K562 (cell line): ENCODE measurements around the gene MAGEA1. TPM values are rescaled to one million over a fixed set of nuclear protein-coding genes. Genes with fewer than 3 reads are reported as not detected.

Experiments
- ATAC-seq: fragments of 200-7000 bp; cut with Tn5 transposase; 3 replicates; pipeline ENCODE4 v1.9.1; 2020; ENCODE audit warnings: moderate library complexity
- BruUV-seq: library from RNA; stranded (reverse); fragments of 400-500 nt; replicated peaks from 2 replicates; lab custom pipeline; 2021; lab: Mats Ljungman, UMichigan
- CTCF ChIA-PET: fragments of 300-600 bp; formaldehyde crosslinking; extraction: SDS; loops from one replicate; lab custom pipeline; 2021; ENCODE audit warnings: low intra/inter-chr PET ratio; lab: Yijun Ruan, JAX
- POLR2A ChIA-PET: fragments of 300-600, 350-650 bp; sonication (Branson Sonifier 250); formaldehyde crosslinking; extraction: SDS; loops from one replicate; lab custom pipeline; 2021; ENCODE audit warnings: antibody characterized with exemption, inconsistent platforms; lab: Yijun Ruan, JAX
- DNase-seq, 4 experiments: peaks; one replicate each; pipeline versions ENCODE4 v3.0.0 to v3.0.0-alpha.2; 2011 to 2018; ENCODE audit warnings: low spot score in 3 of 4, mixed read lengths in 3 of 4; ENCODE audit errors: extremely low read depth in 1 of 4
- FAIRE-seq: peaks from 2 replicates; lab custom pipeline; 2011; peaks lifted over from hg19 to GRCh38; lab: Jason Lieb, UNC
- H2AFZ ChIP-seq: 2 replicates; pipeline ENCODE4 v1.6.0; 2011; ENCODE audit warnings: low read depth, low read length, control low read depth, inconsistent platforms
- H3K27ac ChIP-seq: fragments of 200-600 bp; 3 replicates; pipeline ENCODE4 v1.8.0; 2011; ENCODE audit warnings: low read depth, mild to moderate bottlenecking, control low read depth, inconsistent platforms, low read length, moderate library complexity, mixed read lengths; ENCODE audit errors: extremely low read depth
- H3K27me3 ChIP-seq, 2 experiments: fragments of 300-600 bp in 1 of 2; 2 replicates in 1 of 2; 3 replicates in 1 of 2; pipeline versions ENCODE4 v1.6.0 to v1.8.0; 2011; ENCODE audit warnings: inconsistent platforms in 2 of 2, low read length in 2 of 2, mild to moderate bottlenecking in 1 of 2, mixed read lengths in 1 of 2, moderate library complexity in 1 of 2; ENCODE audit not compliant: control insufficient read depth in 2 of 2, insufficient read depth in 2 of 2
- H3K36me3 ChIP-seq: fragments of 300-600 bp; 3 replicates; pipeline ENCODE4 v1.8.0; 2011; ENCODE audit warnings: mild to moderate bottlenecking, low read length, inconsistent platforms; ENCODE audit not compliant: control insufficient read depth, insufficient read depth
- H3K4me1 ChIP-seq, 2 experiments: fragments of 200-600 bp in 1 of 2; replicated peaks in 1 of 2; 2 replicates in 1 of 2; 3 replicates in 1 of 2; pipeline versions ENCODE4 v1.5.1 to v1.8.0; 2011; ENCODE audit warnings: inconsistent platforms in 2 of 2, low read length in 2 of 2, mild to moderate bottlenecking in 1 of 2, mixed read lengths in 1 of 2, moderate library complexity in 1 of 2; ENCODE audit not compliant: control insufficient read depth in 2 of 2, insufficient read depth in 2 of 2
- H3K4me2 ChIP-seq: 2 replicates; pipeline ENCODE4 v1.6.1; 2011; ENCODE audit warnings: low read length, control low read depth, inconsistent platforms, mixed read lengths; ENCODE audit not compliant: insufficient read depth
- H3K4me3 ChIP-seq: fragments of 200-600 bp; sonication (generic), shearing (Covaris generic); 2 replicates; pipeline ENCODE4 v1.5.1; 2016; ENCODE audit warnings: control low read depth, inconsistent platforms
- H3K79me2 ChIP-seq: fragments of 200-600 bp; 3 replicates; pipeline ENCODE4 v1.8.0; 2011; ENCODE audit warnings: low read length, inconsistent platforms; ENCODE audit not compliant: control insufficient read depth, insufficient read depth
- H3K9ac ChIP-seq, 2 experiments: 2 replicates each; pipeline versions ENCODE4 v1.6.0 to v1.6.1; 2011; ENCODE audit warnings: low read depth in 2 of 2, low read length in 2 of 2, control low read depth in 1 of 2, inconsistent platforms in 1 of 2, mild to moderate bottlenecking in 1 of 2, mixed read lengths in 1 of 2; ENCODE audit not compliant: insufficient read depth in 1 of 2
- H3K9me1 ChIP-seq: one replicate; pipeline ENCODE4 v1.6.0; 2011; ENCODE audit warnings: inconsistent platforms, mild to moderate bottlenecking, low read length, moderate library complexity; ENCODE audit not compliant: control insufficient read depth, insufficient read depth
- H3K9me3 ChIP-seq: replicated peaks from 2 replicates; pipeline ENCODE4 v1.5.1; 2011; ENCODE audit warnings: low read depth, low read length, inconsistent platforms; ENCODE audit not compliant: control insufficient read depth, insufficient read depth
- H4K20me1 ChIP-seq: replicated peaks from 2 replicates; pipeline ENCODE4 v1.6.1; 2011; ENCODE audit warnings: low read length, inconsistent platforms, mixed read lengths; ENCODE audit not compliant: control insufficient read depth, insufficient read depth
- CBX3 ChIP-seq, 2 experiments: IDR thresholded peaks; 1 replicate in 1 of 2; 2 replicates in 1 of 2; pipeline ENCODE4 v1.6.1; 2012; ENCODE audit warnings: inconsistent platforms in 2 of 2, low read length in 2 of 2, borderline replicate concordance in 1 of 2, control low read depth in 1 of 2
- CBX8 ChIP-seq: fragments of 200-600 bp; sonication (generic); IDR thresholded peaks from 2 replicates; pipeline ENCODE4 v1.6.1; 2012; ENCODE audit warnings: borderline replicate concordance, mixed run types, low read depth, mild to moderate bottlenecking, moderate library complexity, mixed read lengths, low read length, control low read depth, inconsistent platforms; ENCODE audit not compliant: poor library complexity, severe bottlenecking; ENCODE audit errors: extremely low read depth
- HNRNPUL1 ChIP-seq: fragments of 200-400 bp; formaldehyde crosslinking; IDR thresholded peaks from 2 replicates; pipeline ENCODE4 v1.6.1; 2017; ENCODE audit warnings: low read length
- NFIC ChIP-seq: fragments of 450-650 bp; IDR thresholded peaks from 2 replicates; pipeline ENCODE4 v1.6.1; 2017; ENCODE audit warnings: mild to moderate bottlenecking, inconsistent platforms
- RNF2 ChIP-seq: sonication (generic); IDR thresholded peaks from 2 replicates; pipeline ENCODE4 v1.6.1; 2016
- TAF1 ChIP-seq: IDR thresholded peaks from 2 replicates; pipeline ENCODE4 v1.6.1; 2011; ENCODE audit warnings: mild to moderate bottlenecking, low read length, moderate library complexity; ENCODE audit not compliant: insufficient read depth, control insufficient read depth, severe bottlenecking; ENCODE audit errors: extremely low read depth
- ZNF134 ChIP-seq: fragments of 250-450 bp; sonication (Bioruptor Pico); conservative IDR thresholded peaks from 2 replicates; pipeline ENCODE4 v1.4.0; 2020
- WGBS: fragments of 100-300 bp; shearing (Covaris generic); methylation state at CpG from one replicate; pipeline ENCODE4 v1.1.6; 2016; ENCODE audit warnings: low coverage, mixed read lengths; ENCODE audit not compliant: insufficient coverage; ENCODE audit errors: missing lambda C conversion rate; 5-methylcytosine and 5-hydroxymethylcytosine counted together
- in situ Hi-C: fragments of 300-500 bp; cut with MboI; formaldehyde crosslinking; loops from 4 replicates; pipeline ENCODE4 v1.15.0; 2018; ENCODE audit warnings: inconsistent platforms, mixed read lengths
- intact Hi-C: fragments of 100-400 bp; cut with micrococcal nuclease; formaldehyde crosslinking; loops from 2 replicates; pipeline ENCODE4 v1.14.2; 2022
- polyA plus RNA-seq, 8 experiments: library from polyadenylated mRNA; depleted of rRNA in 4 of 8; stranded (reverse) in 5 of 8; unstranded in 3 of 8; fragments of >200 nt; fragmentation: Nextera tagmentation in 2 of 8; fragmentation: Illumina TruSeq in 1 of 8; extraction: Ambion mirVana in 2 of 8; extraction: Trizol in 1 of 8; gene quantifications; 2 replicates each; pipeline versions ENCODE4 v1.2.1 to v1.2.3, GENCODE V29; 2011 to 2014; ENCODE audit warnings: inconsistent platforms in 1 of 8, missing spikeins in 1 of 8
- total RNA-seq, 7 experiments: library from RNA; depleted of rRNA in 6 of 7; stranded (reverse); fragments of >200 nt in 6 of 7; fragmentation: Illumina TruSeq in 2 of 7; extraction: Trizol in 2 of 7; gene quantifications; 2 replicates each; pipeline versions ENCODE4 v1.2.1 to v1.2.3, GENCODE V29; 2011 to 2021; ENCODE audit warnings: low replicate concordance in 1 of 7
- TF ChIP-seq, protein P1 (sequence below): fragments of 200-800 bp; sonication (Bioruptor generic); IDR thresholded peaks from 2 replicates; pipeline ENCODE4 v1.6.1; 2016; ENCODE audit warnings: missing genetic modification characterization, missing compliant biosample characterization
- TF ChIP-seq, protein P2 (sequence below): fragments of 250-450 bp; sonication (Bioruptor Pico); IDR thresholded peaks from 2 replicates; pipeline ENCODE4 v1.4.0; 2020

Gene MAGEA1
- total and polyA plus RNA-seq, 9 of the 15 experiments (the other 6 are each of a cell fraction or from before 2014, with no cell fraction given): 10.2 to 57.9 (median 44.1) TPM

DNA sequence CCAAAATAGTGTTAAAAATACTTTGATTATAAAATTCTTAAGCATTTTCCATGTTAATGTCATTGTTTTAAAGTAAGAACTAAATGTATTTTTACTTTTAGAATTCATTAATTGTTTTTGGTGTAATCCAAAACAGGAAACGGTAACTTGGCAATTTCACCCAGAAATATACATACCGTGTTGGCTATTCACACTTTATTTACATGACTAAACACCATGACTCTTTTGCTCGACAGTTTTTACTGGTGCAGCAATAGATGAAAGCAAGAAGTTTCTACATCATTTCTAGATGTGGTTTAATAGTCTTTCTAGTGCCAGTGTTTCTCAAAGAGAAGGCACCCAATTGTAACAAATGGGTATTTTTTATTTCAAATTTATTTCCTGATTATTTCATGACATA lies 25.6 kb upstream of the MAGEA1 start (continued):
- TF ChIP-seq, protein P1, sequence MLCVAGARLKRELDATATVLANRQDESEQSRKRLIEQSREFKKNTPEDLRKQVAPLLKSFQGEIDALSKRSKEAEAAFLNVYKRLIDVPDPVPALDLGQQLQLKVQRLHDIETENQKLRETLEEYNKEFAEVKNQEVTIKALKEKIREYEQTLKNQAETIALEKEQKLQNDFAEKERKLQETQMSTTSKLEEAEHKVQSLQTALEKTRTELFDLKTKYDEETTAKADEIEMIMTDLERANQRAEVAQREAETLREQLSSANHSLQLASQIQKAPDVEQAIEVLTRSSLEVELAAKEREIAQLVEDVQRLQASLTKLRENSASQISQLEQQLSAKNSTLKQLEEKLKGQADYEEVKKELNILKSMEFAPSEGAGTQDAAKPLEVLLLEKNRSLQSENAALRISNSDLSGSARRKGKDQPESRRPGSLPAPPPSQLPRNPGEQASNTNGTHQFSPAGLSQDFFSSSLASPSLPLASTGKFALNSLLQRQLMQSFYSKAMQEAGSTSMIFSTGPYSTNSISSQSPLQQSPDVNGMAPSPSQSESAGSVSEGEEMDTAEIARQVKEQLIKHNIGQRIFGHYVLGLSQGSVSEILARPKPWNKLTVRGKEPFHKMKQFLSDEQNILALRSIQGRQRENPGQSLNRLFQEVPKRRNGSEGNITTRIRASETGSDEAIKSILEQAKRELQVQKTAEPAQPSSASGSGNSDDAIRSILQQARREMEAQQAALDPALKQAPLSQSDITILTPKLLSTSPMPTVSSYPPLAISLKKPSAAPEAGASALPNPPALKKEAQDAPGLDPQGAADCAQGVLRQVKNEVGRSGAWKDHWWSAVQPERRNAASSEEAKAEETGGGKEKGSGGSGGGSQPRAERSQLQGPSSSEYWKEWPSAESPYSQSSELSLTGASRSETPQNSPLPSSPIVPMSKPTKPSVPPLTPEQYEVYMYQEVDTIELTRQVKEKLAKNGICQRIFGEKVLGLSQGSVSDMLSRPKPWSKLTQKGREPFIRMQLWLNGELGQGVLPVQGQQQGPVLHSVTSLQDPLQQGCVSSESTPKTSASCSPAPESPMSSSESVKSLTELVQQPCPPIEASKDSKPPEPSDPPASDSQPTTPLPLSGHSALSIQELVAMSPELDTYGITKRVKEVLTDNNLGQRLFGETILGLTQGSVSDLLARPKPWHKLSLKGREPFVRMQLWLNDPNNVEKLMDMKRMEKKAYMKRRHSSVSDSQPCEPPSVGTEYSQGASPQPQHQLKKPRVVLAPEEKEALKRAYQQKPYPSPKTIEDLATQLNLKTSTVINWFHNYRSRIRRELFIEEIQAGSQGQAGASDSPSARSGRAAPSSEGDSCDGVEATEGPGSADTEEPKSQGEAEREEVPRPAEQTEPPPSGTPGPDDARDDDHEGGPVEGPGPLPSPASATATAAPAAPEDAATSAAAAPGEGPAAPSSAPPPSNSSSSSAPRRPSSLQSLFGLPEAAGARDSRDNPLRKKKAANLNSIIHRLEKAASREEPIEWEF (CRISPR knock-in tag): no peak
- TF ChIP-seq TAF1: no peak

DNA sequence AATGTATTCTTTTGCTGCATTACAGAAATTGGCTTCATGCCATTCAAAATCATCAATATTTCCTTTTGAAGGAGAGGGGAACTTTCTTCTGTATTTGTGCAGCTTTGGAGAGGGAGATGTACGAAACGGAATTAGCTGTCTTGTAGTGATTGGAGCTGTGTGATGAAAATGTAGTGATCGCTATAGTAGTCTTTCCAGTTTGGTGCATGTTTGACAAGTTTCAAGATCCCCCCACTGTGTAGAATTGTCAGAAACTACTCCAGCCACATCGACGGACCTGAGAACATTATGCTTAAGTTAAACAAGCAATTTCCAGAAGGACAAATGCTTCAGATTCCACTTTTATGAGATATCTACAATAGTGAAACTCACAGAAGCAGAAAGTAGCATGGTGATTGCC lies 21.6 kb upstream of the MAGEA1 start:
- H3K9ac ChIP-seq: no peak overlapping the region
- CTCF ChIA-PET: no interaction called here
- in situ Hi-C loops (loop anchor here (10.0 kb wide), 1 partner anchor 97 kb away; no protein-coding TSS in a partner anchor), intact Hi-C loops (no loop called here)
- no peaks in the 10 kb centered on the region for H3K79me2 ChIP-seq
- no peaks in the 10 kb centered on the region for H4K20me1 ChIP-seq
- DNase-seq (no peak), FAIRE-seq (no peak), ATAC-seq (no peak)
- no peaks in the 10 kb centered on the region; a peak in 1 of 5 replicates for H3K27me3 ChIP-seq
- no peaks in the 10 kb centered on the region for H3K36me3 ChIP-seq
- no TSS peak for BruUV-seq
- no peaks in the 10 kb centered on the region for H3K9me1 ChIP-seq
- H3K4me3 ChIP-seq: no peak overlapping the region
- H3K27ac ChIP-seq: no peak overlapping the region
- no peak overlapping the region for H3K4me2 ChIP-seq
- H2AFZ ChIP-seq: no peak overlapping the region
- POLR2A ChIA-PET: no interaction called here
- WGBS: 15% methylated on average over 5 of the region's 5 CpGs
- no peaks in the 10 kb centered on the region for H3K4me1 ChIP-seq
- TF ChIP-seq CBX3 (IDR thresholded peaks at IDR 0.05; ENCODE audit: borderline replicate concordance in 1 of 2, low read length in 2 of 2) (no peak), RNF2 (peak; percentile 37; the same call in 1 of the 2 replicates), ZNF134 (CRISPR knock-in tag) (no peak), HNRNPUL1 (no peak), CBX8 (peak; percentile 37), NFIC (peak; percentile 16; the same call in 1 of the 2 replicates)
- TF ChIP-seq, protein P2, sequence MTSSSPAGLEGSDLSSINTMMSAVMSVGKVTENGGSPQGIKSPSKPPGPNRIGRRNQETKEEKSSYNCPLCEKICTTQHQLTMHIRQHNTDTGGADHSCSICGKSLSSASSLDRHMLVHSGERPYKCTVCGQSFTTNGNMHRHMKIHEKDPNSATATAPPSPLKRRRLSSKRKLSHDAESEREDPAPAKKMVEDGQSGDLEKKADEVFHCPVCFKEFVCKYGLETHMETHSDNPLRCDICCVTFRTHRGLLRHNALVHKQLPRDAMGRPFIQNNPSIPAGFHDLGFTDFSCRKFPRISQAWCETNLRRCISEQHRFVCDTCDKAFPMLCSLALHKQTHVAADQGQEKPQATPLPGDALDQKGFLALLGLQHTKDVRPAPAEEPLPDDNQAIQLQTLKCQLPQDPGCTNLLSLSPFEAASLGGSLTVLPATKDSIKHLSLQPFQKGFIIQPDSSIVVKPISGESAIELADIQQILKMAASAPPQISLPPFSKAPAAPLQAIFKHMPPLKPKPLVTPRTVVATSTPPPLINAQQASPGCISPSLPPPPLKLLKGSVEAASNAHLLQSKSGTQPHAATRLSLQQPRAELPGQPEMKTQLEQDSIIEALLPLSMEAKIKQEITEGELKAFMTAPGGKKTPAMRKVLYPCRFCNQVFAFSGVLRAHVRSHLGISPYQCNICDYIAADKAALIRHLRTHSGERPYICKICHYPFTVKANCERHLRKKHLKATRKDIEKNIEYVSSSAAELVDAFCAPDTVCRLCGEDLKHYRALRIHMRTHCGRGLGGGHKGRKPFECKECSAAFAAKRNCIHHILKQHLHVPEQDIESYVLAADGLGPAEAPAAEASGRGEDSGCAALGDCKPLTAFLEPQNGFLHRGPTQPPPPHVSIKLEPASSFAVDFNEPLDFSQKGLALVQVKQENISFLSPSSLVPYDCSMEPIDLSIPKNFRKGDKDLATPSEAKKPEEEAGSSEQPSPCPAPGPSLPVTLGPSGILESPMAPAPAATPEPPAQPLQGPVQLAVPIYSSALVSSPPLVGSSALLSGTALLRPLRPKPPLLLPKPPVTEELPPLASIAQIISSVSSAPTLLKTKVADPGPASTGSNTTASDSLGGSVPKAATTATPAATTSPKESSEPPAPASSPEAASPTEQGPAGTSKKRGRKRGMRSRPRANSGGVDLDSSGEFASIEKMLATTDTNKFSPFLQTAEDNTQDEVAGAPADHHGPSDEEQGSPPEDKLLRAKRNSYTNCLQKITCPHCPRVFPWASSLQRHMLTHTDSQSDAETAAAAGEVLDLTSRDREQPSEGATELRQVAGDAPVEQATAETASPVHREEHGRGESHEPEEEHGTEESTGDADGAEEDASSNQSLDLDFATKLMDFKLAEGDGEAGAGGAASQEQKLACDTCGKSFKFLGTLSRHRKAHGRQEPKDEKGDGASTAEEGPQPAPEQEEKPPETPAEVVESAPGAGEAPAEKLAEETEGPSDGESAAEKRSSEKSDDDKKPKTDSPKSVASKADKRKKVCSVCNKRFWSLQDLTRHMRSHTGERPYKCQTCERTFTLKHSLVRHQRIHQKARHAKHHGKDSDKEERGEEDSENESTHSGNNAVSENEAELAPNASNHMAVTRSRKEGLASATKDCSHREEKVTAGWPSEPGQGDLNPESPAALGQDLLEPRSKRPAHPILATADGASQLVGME (CRISPR knock-in tag): no peak
- H3K9me3 ChIP-seq: no peaks in the 10 kb centered on the region
